Gastroesophageal sphincter (tissue), 4 donors: ENCODE results near the gene TECTA. TPM values are rescaled to one million over a fixed set of nuclear protein-coding genes. Genes with fewer than 3 reads are reported as not detected.

Source experiments
- ATAC-seq: fragments of 150-250 bp; one replicate; pipeline ENCODE4 v1.9.1; 2016; ENCODE audit warnings: mild to moderate bottlenecking, moderate library complexity
- H3K27ac ChIP-seq, 4 donors: fragments of 200-600 bp; sonication (generic) in 3 of 4; 1 replicate in 3 of 4; 2 replicates in 1 of 4; pipeline ENCODE4 v1.5.1; 2016 to 2019
- H3K27me3 ChIP-seq: fragments of 200-600 bp; sonication (generic); one replicate; pipeline ENCODE4 v1.5.1; 2019
- H3K36me3 ChIP-seq, 2 donors: fragments of 200-600 bp; sonication (generic); one replicate each; pipeline ENCODE4 v1.5.1; 2019; ENCODE audit warnings: control low read depth in 1 of 2
- H3K4me1 ChIP-seq, 3 donors: fragments of 200-600 bp; sonication (generic); 1 replicate in 2 of 3; 2 replicates in 1 of 3; pipeline ENCODE4 v1.5.1; 2016 to 2019; ENCODE audit warnings: control low read depth in 2 of 3
- H3K4me3 ChIP-seq, 2 donors: fragments of 200-600 bp; sonication (generic); one replicate each; pipeline ENCODE4 v1.5.1; 2019; ENCODE audit warnings: mild to moderate bottlenecking in 1 of 2, moderate library complexity in 1 of 2
- H3K9me3 ChIP-seq, 3 donors: fragments of 200-600 bp; sonication (generic); one replicate each; pipeline ENCODE4 v1.5.1; 2017 to 2019; ENCODE audit warnings: control low read depth in 2 of 3
- CTCF ChIP-seq, 4 experiments: fragments of 200-600 bp in 2 of 4; fragments of 450-650 bp in 2 of 4; sonication (generic) in 1 of 4; IDR thresholded peaks; one replicate each; pipeline ENCODE4 v1.5.1; 2017 to 2019; ENCODE audit warnings: antibody characterized with exemption in 4 of 4, mild to moderate bottlenecking in 2 of 4, moderate library complexity in 2 of 4
- EP300 ChIP-seq: sonication (generic); formaldehyde crosslinking; IDR thresholded peaks from one replicate; pipeline ENCODE4 v1.6.1; 2017; ENCODE audit warnings: antibody characterized with exemption, mild to moderate bottlenecking
- POLR2A ChIP-seq, 2 donors: fragments of 450-650 bp; IDR thresholded peaks; one replicate each; pipeline ENCODE4 v1.6.1; 2017; ENCODE audit warnings: antibody characterized with exemption in 2 of 2, mild to moderate bottlenecking in 2 of 2, moderate library complexity in 1 of 2
- POLR2AphosphoS5 ChIP-seq: sonication (generic); formaldehyde crosslinking; IDR thresholded peaks from one replicate; pipeline ENCODE4 v1.6.1; 2017; ENCODE audit warnings: antibody characterized with exemption
- WGBS, 2 donors: methylation state at CpG; one replicate each; pipeline ENCODE4 v1.1.5; 2018; ENCODE audit warnings: low coverage in 1 of 2; 5-methylcytosine and 5-hydroxymethylcytosine counted together
- total RNA-seq, 4 donors: library from RNA; depleted of rRNA; stranded (reverse); fragments of >200 nt; gene quantifications; one replicate each; pipeline ENCODE4 v1.1.0, GENCODE V29; 2016

The TECTA gene
- total RNA-seq, 4 donors from 2014 or later, result 0.35 to 1.3 (median 0.78) TPM; not detected in 1

DNA sequence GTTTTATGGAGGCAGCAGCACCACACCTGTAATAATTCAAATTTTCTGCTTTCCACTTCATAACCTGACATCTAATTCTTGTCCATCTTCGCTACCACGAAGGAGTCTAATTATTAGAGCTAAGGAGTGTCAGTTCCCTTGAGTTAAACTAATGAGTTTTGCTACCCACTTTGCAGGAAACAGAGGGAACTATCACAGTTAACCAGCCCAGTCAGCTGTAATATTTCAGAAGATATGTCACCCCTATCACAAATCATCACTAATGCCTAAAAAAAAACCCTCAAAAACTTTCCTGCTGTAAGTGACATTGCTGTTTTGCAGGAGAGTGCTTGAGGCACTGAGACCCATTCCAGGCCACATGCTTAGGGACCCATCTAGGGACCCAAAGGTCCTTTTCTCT is 8.4 kb downstream of the TECTA start:
- peaks cover 0 to 18% (median 11%) of the 10 kb centered on the region in 3 donors for H3K4me1 ChIP-seq
- H3K27ac ChIP-seq, result no peak overlapping the region
- no peak overlapping the region for H3K4me3 ChIP-seq
- H3K36me3 ChIP-seq, result no peaks in the 10 kb centered on the region
- no peak for ATAC-seq
- WGBS, 2 donors, result 75 to 93% methylated on average over 2 of the region's 2 CpGs
- no peak for TF ChIP-seq POLR2A (IDR thresholded peaks at IDR 0.05)
- no peak for TF ChIP-seq EP300
- no peak for TF ChIP-seq POLR2AphosphoS5
- TF ChIP-seq CTCF (IDR thresholded peaks at IDR 0.05), result no peak
- H3K27me3 ChIP-seq, result peaks cover 12% of the 10 kb centered on the region
- no peaks in the 10 kb centered on the region for H3K9me3 ChIP-seq

DNA sequence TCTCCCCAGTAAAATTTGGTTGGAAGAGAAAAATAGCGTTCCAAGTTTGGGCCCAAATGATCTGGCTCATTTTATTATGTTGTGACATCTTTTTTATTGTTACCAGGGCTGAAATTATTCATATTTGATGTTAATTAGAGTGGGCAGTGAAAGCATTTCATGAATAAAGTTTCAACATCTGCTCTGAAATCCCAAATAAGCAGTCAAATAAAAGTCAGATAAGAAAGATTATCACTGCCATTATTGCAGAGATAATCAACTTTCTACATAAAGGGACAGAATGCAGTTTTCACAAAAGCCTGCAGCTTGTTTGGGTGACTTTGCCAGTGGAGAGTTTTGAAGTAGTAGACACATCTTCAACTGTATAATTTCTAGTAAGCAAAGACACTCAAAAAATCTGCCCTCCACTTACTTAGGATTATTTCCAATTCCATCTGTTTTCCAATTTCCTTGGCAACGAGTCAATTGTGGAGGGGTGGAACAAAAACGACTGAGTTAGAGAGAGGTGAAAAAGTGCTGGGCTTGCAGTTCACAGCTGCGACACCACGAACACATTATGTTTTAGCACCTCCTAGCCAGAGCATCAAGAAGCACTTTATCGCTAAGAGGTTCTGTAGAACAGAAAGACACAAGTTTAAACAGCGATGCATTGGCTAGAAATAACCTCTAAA is 9.0 kb downstream of the TECTA start:
- Histone ChIP-seq H3K36me3 (no peaks in the 10 kb centered on the region), H3K4me1 (peaks cover 0 to 12% (median 6%) of the 10 kb centered on the region in 3 donors), H3K27me3 (peaks cover 12% of the 10 kb centered on the region), H3K4me3 (no peak overlapping the region), H3K9me3 (no peaks in the 10 kb centered on the region), H3K27ac (no peak overlapping the region)
- no peak for TF ChIP-seq POLR2A (IDR thresholded peaks at IDR 0.05)
- no peak for TF ChIP-seq EP300
- no peak for TF ChIP-seq CTCF (IDR thresholded peaks at IDR 0.05)
- no peak for TF ChIP-seq POLR2AphosphoS5
- 63 to 66% methylated on average over 6 to 7 of the region's 7 CpGs for WGBS, 2 donors
- no peak for ATAC-seq

DNA sequence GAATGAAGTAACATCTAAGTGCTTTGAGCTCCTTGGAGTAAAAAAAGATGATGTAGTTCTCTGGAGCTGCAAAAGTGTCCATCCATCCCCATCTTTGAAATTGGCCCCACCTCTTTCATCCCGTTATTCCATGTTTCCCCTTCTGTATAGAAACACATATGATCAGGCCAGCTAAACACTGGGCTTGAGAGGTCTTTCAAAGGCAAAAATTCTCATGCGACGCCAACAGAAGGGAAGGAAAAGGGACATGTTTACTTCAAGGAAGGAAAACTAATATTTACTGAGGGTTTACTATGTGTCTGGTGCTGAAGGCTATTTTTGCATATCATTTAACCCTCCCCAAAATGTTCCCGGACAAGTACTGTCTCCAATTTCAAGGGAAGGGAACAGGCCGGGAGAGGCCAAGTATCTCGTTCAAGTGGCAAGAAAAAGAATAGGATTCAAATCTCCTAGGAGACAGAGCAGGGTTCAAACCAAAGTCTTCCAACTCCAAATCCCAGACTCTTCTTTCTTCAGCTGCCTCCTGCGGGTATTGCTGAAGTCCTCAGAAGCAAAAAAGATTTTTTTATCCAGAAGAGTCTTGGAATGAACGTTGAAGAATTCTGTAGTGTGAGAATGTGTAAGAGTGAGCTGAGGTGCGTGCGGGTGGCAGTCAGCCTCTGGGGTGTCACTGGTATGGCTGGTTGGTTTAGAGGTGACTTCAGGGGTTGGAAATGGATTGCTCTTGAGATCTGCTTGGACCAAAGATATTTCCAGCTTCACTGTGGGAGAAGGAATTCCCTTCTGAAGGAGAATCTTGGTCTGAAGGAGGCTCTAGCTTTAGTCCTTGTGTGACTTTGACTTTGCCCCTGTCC is 10.1 kb downstream of the TECTA start:
- Histone ChIP-seq H3K9me3 (no peaks in the 10 kb centered on the region), H3K27ac (no peak overlapping the region), H3K27me3 (peaks cover 12% of the 10 kb centered on the region), H3K36me3 (no peaks in the 10 kb centered on the region), H3K4me3 (no peak overlapping the region), H3K4me1 (peaks cover 0 to 1% (median 0%) of the 10 kb centered on the region in 3 donors)
- 66 to 78% methylated on average over 6 to 9 of the region's 10 CpGs for WGBS, 2 donors
- TF ChIP-seq POLR2AphosphoS5, result no peak
- TF ChIP-seq POLR2A (IDR thresholded peaks at IDR 0.05), result no peak
- no peak for TF ChIP-seq EP300
- TF ChIP-seq CTCF (IDR thresholded peaks at IDR 0.05), result no peak
- ATAC-seq, result no peak

- H3K27ac ChIP-seq, result no peak overlapping the region
- H3K4me3 ChIP-seq, result no peak overlapping the region
- TF ChIP-seq EP300, result no peak
- peak; percentile 13 to 59 (median 41) for TF ChIP-seq CTCF (IDR thresholded peaks at IDR 0.05)
- peaks cover 12% of the 10 kb centered on the region for H3K27me3 ChIP-seq
- H3K9me3 ChIP-seq, result no peaks in the 10 kb centered on the region
- WGBS, 2 donors, result 26 to 51% methylated on average over 7 to 27 of the region's 32 CpGs
- H3K36me3 ChIP-seq, result no peaks in the 10 kb centered on the region
- H3K4me1 ChIP-seq, result no peaks in the 10 kb centered on the region
- peak; percentile 71 for ATAC-seq
These were observed 11.7 kb downstream of the TECTA start for GRCh38 chr11:121112498-121113455.
